Esophagus (tissue), 2 donors: ENCODE data around the gene CHORDC1. TPM values are rescaled to one million over a fixed set of nuclear protein-coding genes. Genes with fewer than 3 reads are reported as not detected.
"Not testable (repeated sequence)": the region's sequence is repeated elsewhere in the genome, so short reads cannot be mapped to it uniquely, and the experiment has no call there.

Source experiments
- H3K27ac ChIP-seq, 2 donors: one replicate each; pipeline ENCODE4 v1.5.1; 2013; ENCODE audit warnings: low read depth in 2 of 2, mild to moderate bottlenecking in 2 of 2, inconsistent platforms in 1 of 2, low read length in 1 of 2, moderate library complexity in 1 of 2
- H3K27me3 ChIP-seq, 2 donors: one replicate each; pipeline ENCODE4 v1.6.1; 2013; ENCODE audit warnings: low read length in 2 of 2, control low read depth in 1 of 2, mild to moderate bottlenecking in 1 of 2; ENCODE audit not compliant: insufficient read depth in 2 of 2, control insufficient read depth in 1 of 2
- H3K36me3 ChIP-seq, 2 donors: one replicate each; pipeline ENCODE4 v1.6.1; 2013; ENCODE audit warnings: low read length in 1 of 2; ENCODE audit not compliant: control insufficient read depth in 2 of 2, insufficient read depth in 2 of 2
- H3K4me1 ChIP-seq, 2 donors: one replicate each; pipeline ENCODE4 v1.6.1; 2013; ENCODE audit warnings: low read length in 1 of 2; ENCODE audit not compliant: control insufficient read depth in 2 of 2, insufficient read depth in 2 of 2
- H3K4me3 ChIP-seq, 2 donors: one replicate each; pipeline ENCODE4 v1.5.1; 2013; ENCODE audit warnings: low read length in 2 of 2, mild to moderate bottlenecking in 2 of 2, low read depth in 1 of 2, moderate library complexity in 1 of 2
- H3K9me3 ChIP-seq, 2 donors: one replicate each; pipeline ENCODE4 v1.6.1; 2013; ENCODE audit warnings: mild to moderate bottlenecking in 2 of 2, low read depth in 1 of 2, low read length in 1 of 2, moderate library complexity in 1 of 2; ENCODE audit not compliant: control insufficient read depth in 2 of 2, insufficient read depth in 1 of 2
- WGBS, 2 donors: extraction: QIAGEN DNeasy Blood & Tissue Kit; methylation state at CpG; one replicate each; pipeline ENCODE4 v1.1.7; 2013; 5-methylcytosine and 5-hydroxymethylcytosine counted together
- polyA plus RNA-seq, 2 donors: library from polyadenylated mRNA; stranded (reverse); fragments of 200-250 nt; gene quantifications; one replicate each; pipeline ENCODE4 v1.2.3, GENCODE V29; 2013
- donor health status: healthy with polysubstance abuse.
- donor health status: Bipolar disorder and iron deficiency.

CHORDC1 gene
- polyA plus RNA-seq, 2 donors, result 14.0 to 24.0 TPM

DNA sequence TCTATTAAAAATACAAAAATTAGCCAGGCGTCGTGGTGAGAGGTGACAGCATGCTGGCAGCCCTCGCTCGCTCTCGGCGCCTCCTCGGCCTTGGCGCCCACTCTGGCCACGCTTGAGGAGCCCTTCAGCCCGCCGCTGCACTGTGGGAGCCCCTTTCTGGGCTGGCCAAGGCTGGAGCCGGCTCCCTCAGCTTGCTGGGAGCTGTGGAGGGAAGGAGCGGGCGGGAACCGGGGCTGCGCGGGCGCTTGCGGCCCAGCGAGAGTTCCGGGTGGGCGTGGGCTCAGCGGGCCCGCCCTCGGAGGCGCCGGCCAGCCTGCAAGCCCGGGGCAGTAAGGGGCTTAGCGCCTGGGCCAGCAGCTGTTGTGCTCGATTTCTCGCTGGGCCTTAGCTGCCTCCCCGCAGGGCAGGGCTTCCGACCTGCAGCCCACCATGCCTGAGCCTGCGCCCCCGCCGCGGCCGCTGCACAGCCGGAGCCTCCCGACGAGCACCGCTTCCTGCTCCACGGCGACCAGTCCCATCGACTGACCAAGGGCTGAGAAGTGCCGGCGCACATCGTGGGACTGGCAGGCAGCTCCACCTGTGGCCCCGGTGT is 55.8 kb downstream of the CHORDC1 start:
- WGBS, 2 donors, result 94 to 95% methylated on average over 36 to 49 of the region's 49 CpGs

More for the DNA sequence above, 55.8 kb downstream of the CHORDC1 start:
- H3K36me3 ChIP-seq, H3K4me1 ChIP-seq, H3K9me3 ChIP-seq, H3K4me3 ChIP-seq, H3K27me3 ChIP-seq, H3K27ac ChIP-seq: not testable (repeated sequence)

Other genes with a start within 250 kb of the CHORDC1 start
- not detected for gene TRIM49C, start 191.9 kb downstream of the CHORDC1 start, polyA plus RNA-seq
- gene UBTFL1, start 137.1 kb downstream of the CHORDC1 start, polyA plus RNA-seq, result not detected
- gene NAALAD2, start 88.4 kb downstream of the CHORDC1 start, polyA plus RNA-seq, result under 1 TPM; 0.15 to 0.59 TPM